ENCODE measurements around the gene SNX13.

SNX13 gene

GRCh38 chr7:17963281-17963680 lies 23.0 kb upstream of the SNX13 start:
- TF ChIP-seq POLR2A (IDR thresholded peaks at IDR 0.05; ENCODE audit: low read depth, low read length): no peak

GRCh38 chr7:17962652-17963051 lies 22.4 kb upstream of the SNX13 start:
- no peak for FAIRE-seq
- DNase-seq (ENCODE audit: insufficient read length, low spot score): no peak
- TF ChIP-seq POLR2A (IDR thresholded peaks at IDR 0.05; ENCODE audit: low read depth, low read length): no peak

More at GRCh38 chr7:17963281-17963680, 23.0 kb upstream of the SNX13 start:
- no peak for FAIRE-seq
- DNase-seq (ENCODE audit: insufficient read length, low spot score): no peak

- FAIRE-seq: peak; percentile 38
- TF ChIP-seq POLR2A (IDR thresholded peaks at IDR 0.05; ENCODE audit: low read depth, low read length): no peak
- no peak for DNase-seq (ENCODE audit: insufficient read length, low spot score)
These were observed 17.6 kb upstream of the SNX13 start for GRCh38 chr7:17957871-17958270.

DNA sequence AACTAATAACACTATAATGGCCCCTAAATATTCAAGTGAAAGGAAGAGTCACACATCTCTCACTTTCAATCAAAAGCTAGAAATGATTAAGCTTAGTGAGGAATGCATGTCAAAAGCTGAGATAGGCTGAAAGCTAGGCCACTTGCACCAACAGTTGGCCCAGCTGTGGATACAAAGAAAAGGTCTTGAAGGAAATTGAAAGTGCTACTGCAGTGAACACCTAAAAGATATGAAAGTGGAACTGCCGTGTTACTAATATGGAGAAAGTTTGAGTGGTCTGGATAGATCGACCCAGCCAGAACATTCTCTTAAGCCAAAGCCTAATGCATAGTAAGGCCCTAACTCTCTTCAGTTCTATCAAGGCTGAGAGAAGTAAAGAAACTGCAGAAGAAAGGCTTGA lies 12.1 kb upstream of the SNX13 start:
- no peak for TF ChIP-seq POLR2A (IDR thresholded peaks at IDR 0.05; ENCODE audit: low read depth, low read length)
- DNase-seq (ENCODE audit: insufficient read length, low spot score): no peak
- no peak for FAIRE-seq

GRCh38 chr7:17951742-17952254 lies 11.5 kb upstream of the SNX13 start:
- DNase-seq (ENCODE audit: insufficient read length, low spot score) (no peak), FAIRE-seq (peak; percentile 61)
- TF ChIP-seq POLR2A (IDR thresholded peaks at IDR 0.05; ENCODE audit: low read depth, low read length): no peak

DNA sequence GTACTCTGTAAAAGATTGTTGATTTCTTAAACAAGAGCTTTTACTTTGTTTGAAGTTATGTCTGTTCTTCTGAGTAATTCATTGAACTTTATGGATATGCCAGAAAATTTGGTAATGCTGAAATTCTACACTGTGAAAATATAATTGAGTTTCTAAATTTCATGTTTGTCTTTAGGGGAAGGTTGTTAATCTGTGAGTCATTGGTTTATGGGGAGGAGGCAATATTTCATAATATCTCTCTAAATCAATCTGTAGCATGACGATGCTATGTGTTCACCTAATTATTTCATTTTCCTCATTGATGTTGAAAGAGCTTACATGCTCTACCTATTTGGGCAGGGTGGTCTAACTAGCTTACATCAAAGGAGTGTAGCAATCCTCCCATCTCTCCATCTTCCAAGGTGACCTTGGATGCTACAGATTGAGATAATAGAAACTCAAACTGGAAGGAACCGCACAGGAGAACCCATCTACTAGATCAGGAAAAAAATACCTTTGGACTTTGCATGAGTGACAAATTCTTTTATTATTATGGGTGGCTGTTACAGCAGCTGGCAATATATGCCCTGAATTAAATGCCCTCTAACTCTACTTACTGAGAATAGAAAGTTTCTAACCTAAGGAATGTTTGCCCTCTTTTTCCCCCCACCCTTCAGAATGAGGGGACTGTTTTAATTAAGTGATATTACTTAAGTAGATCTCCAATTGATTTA lies 8.4 kb upstream of the SNX13 start:
- TF ChIP-seq POLR2A (IDR thresholded peaks at IDR 0.05; ENCODE audit: low read depth, low read length): no peak
- FAIRE-seq (peak; percentile 62), DNase-seq (ENCODE audit: insufficient read length, low spot score) (no peak)

DNA sequence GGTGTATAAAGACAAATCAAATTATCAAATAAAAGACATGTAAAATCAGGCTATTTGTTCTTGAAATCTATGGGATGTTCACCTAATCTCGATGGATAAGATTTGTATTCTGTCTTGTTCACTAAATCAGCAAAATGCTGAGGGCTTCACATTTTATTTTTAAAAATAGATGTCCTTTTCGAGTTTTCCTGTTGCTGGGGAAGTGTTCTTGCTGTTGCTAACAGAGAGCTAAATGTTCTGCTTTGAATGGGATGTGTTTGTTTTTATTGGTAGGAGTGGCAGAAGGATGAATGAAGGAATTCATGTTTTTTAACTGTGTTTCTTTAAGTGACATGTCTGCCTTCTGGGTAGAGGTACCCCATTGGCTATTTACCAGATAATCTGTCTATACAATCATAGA lies 7.3 kb upstream of the SNX13 start:
- FAIRE-seq: peak; percentile 96
- TF ChIP-seq POLR2A (IDR thresholded peaks at IDR 0.05; ENCODE audit: low read depth, low read length): no peak
- no peak for DNase-seq (ENCODE audit: insufficient read length, low spot score)

DNA sequence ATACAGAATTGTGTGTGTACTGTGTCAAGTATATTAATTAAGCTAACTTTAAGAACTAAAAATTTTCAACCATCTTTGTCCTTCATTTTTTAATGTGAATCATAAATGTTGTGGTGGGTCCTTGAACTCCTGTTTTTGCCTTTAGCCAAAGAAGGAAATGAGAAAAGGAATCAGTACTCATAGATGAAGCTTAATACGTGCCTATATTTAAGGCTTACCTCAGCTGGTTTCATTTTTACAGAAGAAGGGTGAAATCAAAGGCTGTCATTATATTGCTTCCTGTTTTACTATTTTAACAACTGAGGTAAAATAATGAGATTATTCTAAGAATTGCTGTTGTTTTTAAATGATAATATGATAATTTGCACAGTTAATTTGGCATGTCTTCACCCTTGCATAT lies 6.3 kb upstream of the SNX13 start:
- DNase-seq (ENCODE audit: insufficient read length, low spot score) (no peak), FAIRE-seq (peak; percentile 85)
- no peak for TF ChIP-seq POLR2A (IDR thresholded peaks at IDR 0.05; ENCODE audit: low read depth, low read length)

GRCh38 chr7:17944720-17945119 lies 4.4 kb upstream of the SNX13 start:
- DNase-seq (ENCODE audit: insufficient read length, low spot score) (no peak), FAIRE-seq (no peak)
- no peak for TF ChIP-seq POLR2A (IDR thresholded peaks at IDR 0.05; ENCODE audit: low read depth, low read length)

GRCh38 chr7:17943006-17943405 lies 2.7 kb upstream of the SNX13 start:
- no peak for DNase-seq (ENCODE audit: insufficient read length, low spot score)
- FAIRE-seq: no peak
- TF ChIP-seq POLR2A (IDR thresholded peaks at IDR 0.05; ENCODE audit: low read depth, low read length): no peak

DNA sequence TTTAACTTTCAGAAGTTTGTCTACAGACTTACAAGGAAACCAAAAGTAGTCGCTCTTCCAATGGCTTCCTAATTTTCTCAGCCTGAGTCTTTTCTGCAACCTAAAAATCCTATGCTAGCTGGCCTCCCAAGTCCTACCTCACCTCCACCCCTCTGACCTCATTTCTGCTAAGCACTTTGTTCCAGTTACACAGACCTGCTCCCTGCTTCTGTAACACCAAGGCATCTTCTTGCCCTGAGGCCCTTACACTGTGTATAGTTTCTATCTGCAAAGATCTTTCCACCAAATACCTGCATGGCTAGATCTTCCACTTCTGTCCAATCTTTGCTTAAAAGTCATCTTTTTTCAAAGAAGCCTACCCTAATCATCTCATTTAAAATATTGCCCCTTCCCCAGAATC lies 1.9 kb upstream of the SNX13 start:
- TF ChIP-seq POLR2A (IDR thresholded peaks at IDR 0.05; ENCODE audit: low read depth, low read length): no peak
- DNase-seq (ENCODE audit: insufficient read length, low spot score): no peak
- no peak for FAIRE-seq

- no peak for DNase-seq (ENCODE audit: insufficient read length, low spot score)
- TF ChIP-seq POLR2A (IDR thresholded peaks at IDR 0.05; ENCODE audit: low read depth, low read length): no peak
- FAIRE-seq: peak; percentile 60
These were observed 697 bp upstream of the SNX13 start for GRCh38 chr7:17940951-17941431.

GRCh38 chr7:17939606-17940301 lies 540 bp downstream of the SNX13 start:
- DNase-seq (ENCODE audit: insufficient read length, low spot score) (peak; percentile 57), FAIRE-seq (no peak)
- no peak for TF ChIP-seq POLR2A (IDR thresholded peaks at IDR 0.05; ENCODE audit: low read depth, low read length)

GRCh38 chr7:17939211-17939605 lies 1.1 kb downstream of the SNX13 start:
- TF ChIP-seq POLR2A (IDR thresholded peaks at IDR 0.05; ENCODE audit: low read depth, low read length): no peak
- DNase-seq (ENCODE audit: insufficient read length, low spot score): no peak
- FAIRE-seq: peak; percentile 70

Measured in H54 (cell line).